GM23338 (cell line): ENCODE results near the gene BACE2. TPM values are rescaled to one million over a fixed set of nuclear protein-coding genes. Genes with fewer than 3 reads are reported as not detected.

Experiments
- ATAC-seq: fragments of 200-7000 bp; cut with Tn5 transposase; 3 replicates; pipeline ENCODE4 v1.9.1; 2020
- DNase-seq: peaks from one replicate; pipeline ENCODE4 v3.0.0-alpha.2; 2015; ENCODE audit warnings: low spot score
- H2AFZ ChIP-seq: fragments of 200-600 bp; sonication (generic); 2 replicates; pipeline ENCODE4 v1.8.0; 2016; ENCODE audit warnings: antibody characterized with exemption, mild to moderate bottlenecking, moderate library complexity
- H3F3A ChIP-seq: fragments of 200-600 bp; sonication (generic); replicated peaks from 2 replicates; pipeline ENCODE4 v1.8.0; 2017; ENCODE audit warnings: antibody characterized with exemption, mixed run types, low read depth
- H3K27ac ChIP-seq: fragments of 200-600 bp; sonication (generic); 2 replicates; pipeline ENCODE4 v1.6.1; 2016; ENCODE audit warnings: low read depth
- H3K27me3 ChIP-seq: fragments of 200-600 bp; sonication (generic); 2 replicates; pipeline ENCODE4 v1.8.0; 2016; ENCODE audit warnings: mild to moderate bottlenecking, mixed run types, moderate library complexity; ENCODE audit not compliant: insufficient read depth
- H3K36me3 ChIP-seq: fragments of 200-600 bp; sonication (generic); 2 replicates; pipeline ENCODE4 v1.8.0; 2016; ENCODE audit warnings: mild to moderate bottlenecking; ENCODE audit not compliant: insufficient read depth
- H3K4me1 ChIP-seq: fragments of 200-600 bp; sonication (generic); 2 replicates; pipeline ENCODE4 v1.8.0; 2016; ENCODE audit warnings: mild to moderate bottlenecking, moderate library complexity; ENCODE audit not compliant: insufficient read depth
- H3K4me2 ChIP-seq: fragments of 200-600 bp; sonication (generic); 2 replicates; pipeline ENCODE4 v1.7.1; 2017; ENCODE audit warnings: mixed run types
- H3K4me3 ChIP-seq: fragments of 200-600 bp; sonication (generic); 2 replicates; pipeline ENCODE4 v1.6.1; 2016; ENCODE audit warnings: mixed run types
- H3K79me2 ChIP-seq: fragments of 200-600 bp; sonication (generic); replicated peaks from 2 replicates; pipeline ENCODE4 v1.8.0; 2017; ENCODE audit warnings: mild to moderate bottlenecking; ENCODE audit not compliant: insufficient read depth
- H3K9me2 ChIP-seq: fragments of 200-600 bp; sonication (generic); 2 replicates; pipeline ENCODE4 v1.8.0; 2017; ENCODE audit not compliant: insufficient read depth
- H4K20me1 ChIP-seq: fragments of 200-600 bp; sonication (generic); replicated peaks from 2 replicates; pipeline ENCODE4 v1.8.0; 2017; ENCODE audit warnings: mild to moderate bottlenecking; ENCODE audit not compliant: insufficient read depth
- H3K27ac Mint-ChIP-seq: 2 replicates; pipeline ENCODE4 v1.8.0; 2020; ENCODE audit warnings: inconsistent platforms, mild to moderate bottlenecking, moderate library complexity, mixed read lengths
- H3K27me3 Mint-ChIP-seq: 3 replicates; pipeline ENCODE4 v1.8.0; 2022; ENCODE audit warnings: low read depth, mild to moderate bottlenecking, moderate library complexity, mixed read lengths, inconsistent platforms; ENCODE audit not compliant: insufficient read depth, poor library complexity
- H3K36me3 Mint-ChIP-seq: 3 replicates; pipeline ENCODE4 v1.8.0; 2021; ENCODE audit warnings: low read depth, mild to moderate bottlenecking, inconsistent platforms, moderate library complexity, mixed read lengths
- H3K4me1 Mint-ChIP-seq: 3 replicates; pipeline ENCODE4 v1.8.0; 2020; ENCODE audit warnings: mild to moderate bottlenecking, inconsistent platforms, mixed read lengths
- H3K4me3 Mint-ChIP-seq: 3 replicates; pipeline ENCODE4 v1.8.0; 2021; ENCODE audit warnings: moderate library complexity, mild to moderate bottlenecking, inconsistent platforms, mixed read lengths
- H3K9me3 Mint-ChIP-seq: 3 replicates; pipeline ENCODE4 v1.8.0; 2020; ENCODE audit warnings: moderate library complexity, mild to moderate bottlenecking, inconsistent platforms, mixed read lengths
- CREB1 ChIP-seq: fragments of 250-450 bp; sonication (Bioruptor Pico); IDR thresholded peaks from 2 replicates; pipeline ENCODE4 v1.5.0; 2020; ENCODE audit warnings: low read depth, mild to moderate bottlenecking, moderate library complexity
- EZH2 ChIP-seq: fragments of 200-600 bp; sonication (generic); IDR thresholded peaks from one replicate; pipeline ENCODE4 v1.8.0; 2017; ENCODE audit warnings: antibody characterized with exemption, mild to moderate bottlenecking, low read depth; ENCODE audit not compliant: unreplicated experiment
- EZH2phosphoT487 ChIP-seq: fragments of 200-600 bp; sonication (generic); IDR thresholded peaks from one replicate; pipeline ENCODE4 v1.8.1; 2018; ENCODE audit warnings: antibody characterized with exemption; ENCODE audit not compliant: unreplicated experiment
- JUNB ChIP-seq: IDR thresholded peaks from one replicate; pipeline ENCODE4 v1.6.1; 2016; ENCODE audit warnings: antibody characterized with exemption; ENCODE audit not compliant: unreplicated experiment
- NANOG ChIP-seq: IDR thresholded peaks from 2 replicates; pipeline ENCODE4 v1.6.1; 2016; ENCODE audit warnings: antibody characterized with exemption, borderline replicate concordance
- POLR2AphosphoS5 ChIP-seq: IDR thresholded peaks from 2 replicates; pipeline ENCODE4 v1.6.1; 2016; ENCODE audit warnings: antibody characterized with exemption, low read depth
- STAT1 ChIP-seq: IDR thresholded peaks from one replicate; pipeline ENCODE4 v1.6.1; 2016; ENCODE audit warnings: antibody characterized with exemption; ENCODE audit not compliant: unreplicated experiment
- ZNF114 ChIP-seq: fragments of 250-450 bp; sonication (Bioruptor Pico); IDR thresholded peaks from 2 replicates; pipeline ENCODE4 v1.5.0; 2020; ENCODE audit warnings: mild to moderate bottlenecking, moderate library complexity
- ZNF331 ChIP-seq: fragments of 250-450 bp; sonication (Bioruptor Pico); IDR thresholded peaks from 2 replicates; pipeline ENCODE4 v1.5.0; 2020; ENCODE audit warnings: low read depth, mild to moderate bottlenecking, moderate library complexity
- polyA plus RNA-seq: library from polyadenylated mRNA; unstranded; fragments of >200 nt; fragmentation: Nextera tagmentation; extraction: Ambion mirVana; gene quantifications from 2 replicates; pipeline ENCODE4 v1.2.1, GENCODE V29; 2016
- total RNA-seq: library from RNA; depleted of rRNA; stranded (reverse); fragments of >200 nt; shearing (Covaris generic); gene quantifications from 2 replicates; pipeline ENCODE4 v1.2.3, GENCODE V29; 2014
- TF ChIP-seq, protein P1 (sequence below): fragments of 250-450 bp; sonication (Bioruptor Pico); IDR thresholded peaks from 2 replicates; pipeline ENCODE4 v1.5.0; 2020; ENCODE audit warnings: mild to moderate bottlenecking, moderate library complexity
- TF ChIP-seq, protein P2 (sequence below): IDR thresholded peaks from 2 replicates; pipeline ENCODE4 v1.6.1; 2016; ENCODE audit warnings: antibody characterized with exemption
- TF ChIP-seq, protein P3 (sequence below): IDR thresholded peaks from one replicate; pipeline ENCODE4 v1.6.1; 2018; ENCODE audit warnings: antibody characterized with exemption; ENCODE audit not compliant: unreplicated experiment
- TF ChIP-seq, protein P4 (sequence below), 2 experiments: fragments of 200-600 bp in 1 of 2; sonication (generic) in 1 of 2; conservative IDR thresholded peaks; 2 replicates each; pipeline versions ENCODE4 v1.5.1 to v1.6.1; 2016 to 2017; ENCODE audit warnings: antibody characterized with exemption in 2 of 2, low read depth in 2 of 2, mild to moderate bottlenecking in 2 of 2, moderate library complexity in 1 of 2

BACE2 gene
- total and polyA plus RNA-seq, 2 experiments from 2014 or later, result 3.5 to 6.8 TPM

DNA sequence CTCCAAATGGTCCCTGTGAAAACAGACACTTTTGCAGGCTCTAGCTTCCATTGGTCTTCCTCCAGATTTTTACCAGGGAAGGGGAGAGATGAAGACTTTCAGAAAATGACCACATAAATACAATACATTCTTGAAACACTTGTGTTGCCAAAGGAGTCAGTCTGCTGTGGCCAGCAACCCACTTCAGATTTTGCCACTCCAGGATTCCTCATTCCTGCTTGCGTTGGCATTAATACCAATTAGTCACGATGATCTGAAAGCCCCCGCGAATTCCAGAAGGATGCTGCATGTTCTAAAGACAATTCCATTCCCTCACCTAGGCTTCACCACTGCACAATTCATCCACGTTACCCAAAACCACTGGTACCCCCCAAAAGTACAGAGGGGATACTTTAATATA, 7.9 kb upstream of the BACE2 start:
- no peak overlapping the region for H3K4me3 Mint-ChIP-seq

More for the DNA sequence above, 7.9 kb upstream of the BACE2 start:
- no peaks in the 10 kb centered on the region for H3K36me3 ChIP-seq
- Mint-ChIP-seq H3K27me3 (peaks cover 2% of the 10 kb centered on the region), H3K4me1 (no peaks in the 10 kb centered on the region), H3K27ac (no peak overlapping the region), H3K9me3 (peaks cover 29% of the 10 kb centered on the region), H3K36me3 (no peaks in the 10 kb centered on the region)
- H3K27ac ChIP-seq, result no peak overlapping the region
- no peak overlapping the region for H3K4me3 ChIP-seq
- no peaks in the 10 kb centered on the region for H3K4me1 ChIP-seq
- DNase-seq (no peak), ATAC-seq (no peak)
- no peak for TF ChIP-seq CREB1 (CRISPR knock-in tag)
- TF ChIP-seq EZH2, result no peak
- no peak for TF ChIP-seq EZH2phosphoT487
- no peak for TF ChIP-seq JUNB
- TF ChIP-seq, protein P1, sequence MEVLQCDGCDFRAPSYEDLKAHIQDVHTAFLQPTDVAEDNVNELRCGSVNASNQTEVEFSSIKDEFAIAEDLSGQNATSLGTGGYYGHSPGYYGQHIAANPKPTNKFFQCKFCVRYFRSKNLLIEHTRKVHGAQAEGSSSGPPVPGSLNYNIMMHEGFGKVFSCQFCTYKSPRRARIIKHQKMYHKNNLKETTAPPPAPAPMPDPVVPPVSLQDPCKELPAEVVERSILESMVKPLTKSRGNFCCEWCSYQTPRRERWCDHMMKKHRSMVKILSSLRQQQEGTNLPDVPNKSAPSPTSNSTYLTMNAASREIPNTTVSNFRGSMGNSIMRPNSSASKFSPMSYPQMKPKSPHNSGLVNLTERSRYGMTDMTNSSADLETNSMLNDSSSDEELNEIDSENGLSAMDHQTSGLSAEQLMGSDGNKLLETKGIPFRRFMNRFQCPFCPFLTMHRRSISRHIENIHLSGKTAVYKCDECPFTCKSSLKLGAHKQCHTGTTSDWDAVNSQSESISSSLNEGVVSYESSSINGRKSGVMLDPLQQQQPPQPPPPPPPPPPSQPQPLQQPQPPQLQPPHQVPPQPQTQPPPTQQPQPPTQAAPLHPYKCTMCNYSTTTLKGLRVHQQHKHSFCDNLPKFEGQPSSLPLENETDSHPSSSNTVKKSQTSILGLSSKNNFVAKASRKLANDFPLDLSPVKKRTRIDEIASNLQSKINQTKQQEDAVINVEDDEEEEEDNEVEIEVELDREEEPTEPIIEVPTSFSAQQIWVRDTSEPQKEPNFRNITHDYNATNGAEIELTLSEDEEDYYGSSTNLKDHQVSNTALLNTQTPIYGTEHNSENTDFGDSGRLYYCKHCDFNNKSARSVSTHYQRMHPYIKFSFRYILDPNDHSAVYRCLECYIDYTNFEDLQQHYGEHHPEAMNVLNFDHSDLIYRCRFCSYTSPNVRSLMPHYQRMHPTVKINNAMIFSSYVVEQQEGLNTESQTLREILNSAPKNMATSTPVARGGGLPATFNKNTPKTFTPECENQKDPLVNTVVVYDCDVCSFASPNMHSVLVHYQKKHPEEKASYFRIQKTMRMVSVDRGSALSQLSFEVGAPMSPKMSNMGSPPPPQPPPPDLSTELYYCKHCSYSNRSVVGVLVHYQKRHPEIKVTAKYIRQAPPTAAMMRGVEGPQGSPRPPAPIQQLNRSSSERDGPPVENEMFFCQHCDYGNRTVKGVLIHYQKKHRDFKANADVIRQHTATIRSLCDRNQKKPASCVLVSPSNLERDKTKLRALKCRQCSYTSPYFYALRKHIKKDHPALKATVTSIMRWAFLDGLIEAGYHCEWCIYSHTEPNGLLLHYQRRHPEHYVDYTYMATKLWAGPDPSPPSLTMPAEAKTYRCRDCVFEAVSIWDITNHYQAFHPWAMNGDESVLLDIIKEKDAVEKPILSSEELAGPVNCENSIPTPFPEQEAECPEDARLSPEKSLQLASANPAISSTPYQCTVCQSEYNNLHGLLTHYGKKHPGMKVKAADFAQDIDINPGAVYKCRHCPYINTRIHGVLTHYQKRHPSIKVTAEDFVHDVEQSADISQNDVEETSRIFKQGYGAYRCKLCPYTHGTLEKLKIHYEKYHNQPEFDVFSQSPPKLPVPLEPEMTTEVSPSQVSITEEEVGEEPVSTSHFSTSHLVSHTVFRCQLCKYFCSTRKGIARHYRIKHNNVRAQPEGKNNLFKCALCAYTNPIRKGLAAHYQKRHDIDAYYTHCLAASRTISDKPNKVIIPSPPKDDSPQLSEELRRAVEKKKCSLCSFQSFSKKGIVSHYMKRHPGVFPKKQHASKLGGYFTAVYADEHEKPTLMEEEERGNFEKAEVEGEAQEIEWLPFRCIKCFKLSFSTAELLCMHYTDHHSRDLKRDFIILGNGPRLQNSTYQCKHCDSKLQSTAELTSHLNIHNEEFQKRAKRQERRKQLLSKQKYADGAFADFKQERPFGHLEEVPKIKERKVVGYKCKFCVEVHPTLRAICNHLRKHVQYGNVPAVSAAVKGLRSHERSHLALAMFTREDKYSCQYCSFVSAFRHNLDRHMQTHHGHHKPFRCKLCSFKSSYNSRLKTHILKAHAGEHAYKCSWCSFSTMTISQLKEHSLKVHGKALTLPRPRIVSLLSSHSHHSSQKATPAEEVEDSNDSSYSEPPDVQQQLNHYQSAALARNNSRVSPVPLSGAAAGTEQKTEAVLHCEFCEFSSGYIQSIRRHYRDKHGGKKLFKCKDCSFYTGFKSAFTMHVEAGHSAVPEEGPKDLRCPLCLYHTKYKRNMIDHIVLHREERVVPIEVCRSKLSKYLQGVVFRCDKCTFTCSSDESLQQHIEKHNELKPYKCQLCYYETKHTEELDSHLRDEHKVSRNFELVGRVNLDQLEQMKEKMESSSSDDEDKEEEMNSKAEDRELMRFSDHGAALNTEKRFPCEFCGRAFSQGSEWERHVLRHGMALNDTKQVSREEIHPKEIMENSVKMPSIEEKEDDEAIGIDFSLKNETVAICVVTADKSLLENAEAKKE (CRISPR knock-in tag), result no peak
- no peak for TF ChIP-seq ZNF114 (CRISPR knock-in tag)
- TF ChIP-seq, protein P2, sequence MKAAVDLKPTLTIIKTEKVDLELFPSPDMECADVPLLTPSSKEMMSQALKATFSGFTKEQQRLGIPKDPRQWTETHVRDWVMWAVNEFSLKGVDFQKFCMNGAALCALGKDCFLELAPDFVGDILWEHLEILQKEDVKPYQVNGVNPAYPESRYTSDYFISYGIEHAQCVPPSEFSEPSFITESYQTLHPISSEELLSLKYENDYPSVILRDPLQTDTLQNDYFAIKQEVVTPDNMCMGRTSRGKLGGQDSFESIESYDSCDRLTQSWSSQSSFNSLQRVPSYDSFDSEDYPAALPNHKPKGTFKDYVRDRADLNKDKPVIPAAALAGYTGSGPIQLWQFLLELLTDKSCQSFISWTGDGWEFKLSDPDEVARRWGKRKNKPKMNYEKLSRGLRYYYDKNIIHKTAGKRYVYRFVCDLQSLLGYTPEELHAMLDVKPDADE, result no peak
- TF ChIP-seq, protein P3, sequence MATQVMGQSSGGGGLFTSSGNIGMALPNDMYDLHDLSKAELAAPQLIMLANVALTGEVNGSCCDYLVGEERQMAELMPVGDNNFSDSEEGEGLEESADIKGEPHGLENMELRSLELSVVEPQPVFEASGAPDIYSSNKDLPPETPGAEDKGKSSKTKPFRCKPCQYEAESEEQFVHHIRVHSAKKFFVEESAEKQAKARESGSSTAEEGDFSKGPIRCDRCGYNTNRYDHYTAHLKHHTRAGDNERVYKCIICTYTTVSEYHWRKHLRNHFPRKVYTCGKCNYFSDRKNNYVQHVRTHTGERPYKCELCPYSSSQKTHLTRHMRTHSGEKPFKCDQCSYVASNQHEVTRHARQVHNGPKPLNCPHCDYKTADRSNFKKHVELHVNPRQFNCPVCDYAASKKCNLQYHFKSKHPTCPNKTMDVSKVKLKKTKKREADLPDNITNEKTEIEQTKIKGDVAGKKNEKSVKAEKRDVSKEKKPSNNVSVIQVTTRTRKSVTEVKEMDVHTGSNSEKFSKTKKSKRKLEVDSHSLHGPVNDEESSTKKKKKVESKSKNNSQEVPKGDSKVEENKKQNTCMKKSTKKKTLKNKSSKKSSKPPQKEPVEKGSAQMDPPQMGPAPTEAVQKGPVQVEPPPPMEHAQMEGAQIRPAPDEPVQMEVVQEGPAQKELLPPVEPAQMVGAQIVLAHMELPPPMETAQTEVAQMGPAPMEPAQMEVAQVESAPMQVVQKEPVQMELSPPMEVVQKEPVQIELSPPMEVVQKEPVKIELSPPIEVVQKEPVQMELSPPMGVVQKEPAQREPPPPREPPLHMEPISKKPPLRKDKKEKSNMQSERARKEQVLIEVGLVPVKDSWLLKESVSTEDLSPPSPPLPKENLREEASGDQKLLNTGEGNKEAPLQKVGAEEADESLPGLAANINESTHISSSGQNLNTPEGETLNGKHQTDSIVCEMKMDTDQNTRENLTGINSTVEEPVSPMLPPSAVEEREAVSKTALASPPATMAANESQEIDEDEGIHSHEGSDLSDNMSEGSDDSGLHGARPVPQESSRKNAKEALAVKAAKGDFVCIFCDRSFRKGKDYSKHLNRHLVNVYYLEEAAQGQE, result no peak
- no peak for TF ChIP-seq STAT1
- no peak for TF ChIP-seq ZNF331
- TF ChIP-seq, protein P4, sequence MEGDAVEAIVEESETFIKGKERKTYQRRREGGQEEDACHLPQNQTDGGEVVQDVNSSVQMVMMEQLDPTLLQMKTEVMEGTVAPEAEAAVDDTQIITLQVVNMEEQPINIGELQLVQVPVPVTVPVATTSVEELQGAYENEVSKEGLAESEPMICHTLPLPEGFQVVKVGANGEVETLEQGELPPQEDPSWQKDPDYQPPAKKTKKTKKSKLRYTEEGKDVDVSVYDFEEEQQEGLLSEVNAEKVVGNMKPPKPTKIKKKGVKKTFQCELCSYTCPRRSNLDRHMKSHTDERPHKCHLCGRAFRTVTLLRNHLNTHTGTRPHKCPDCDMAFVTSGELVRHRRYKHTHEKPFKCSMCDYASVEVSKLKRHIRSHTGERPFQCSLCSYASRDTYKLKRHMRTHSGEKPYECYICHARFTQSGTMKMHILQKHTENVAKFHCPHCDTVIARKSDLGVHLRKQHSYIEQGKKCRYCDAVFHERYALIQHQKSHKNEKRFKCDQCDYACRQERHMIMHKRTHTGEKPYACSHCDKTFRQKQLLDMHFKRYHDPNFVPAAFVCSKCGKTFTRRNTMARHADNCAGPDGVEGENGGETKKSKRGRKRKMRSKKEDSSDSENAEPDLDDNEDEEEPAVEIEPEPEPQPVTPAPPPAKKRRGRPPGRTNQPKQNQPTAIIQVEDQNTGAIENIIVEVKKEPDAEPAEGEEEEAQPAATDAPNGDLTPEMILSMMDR (conservative IDR thresholded peaks at IDR 0.05; ENCODE audit: low read depth in 2 of 2), result no peak
- TF ChIP-seq POLR2AphosphoS5, result no peak
- no peak for TF ChIP-seq NANOG
- no peaks in the 10 kb centered on the region for H3K79me2 ChIP-seq
- H2AFZ ChIP-seq, result no peak overlapping the region
- H3F3A ChIP-seq, result no peaks in the 10 kb centered on the region
- peaks cover 3% of the 10 kb centered on the region; the same call in 1 of the 2 replicates for H3K27me3 ChIP-seq
- H3K4me2 ChIP-seq, result no peak overlapping the region
- no peaks in the 10 kb centered on the region for H4K20me1 ChIP-seq
- 0 out of 2 replicates have a peak, but pooled peaks cover 8% of the 10 kb centered on the region for H3K9me2 ChIP-seq
